Measurements from ENCODE around the gene STXBP3.
A peak's percentile ranks its signal among the peaks of the same experiment; 100 is the strongest.
"Not testable (repeated sequence)": the region's sequence is repeated elsewhere in the genome, so short reads cannot be mapped to it uniquely, and the experiment has no call there.

Gene STXBP3

DNA sequence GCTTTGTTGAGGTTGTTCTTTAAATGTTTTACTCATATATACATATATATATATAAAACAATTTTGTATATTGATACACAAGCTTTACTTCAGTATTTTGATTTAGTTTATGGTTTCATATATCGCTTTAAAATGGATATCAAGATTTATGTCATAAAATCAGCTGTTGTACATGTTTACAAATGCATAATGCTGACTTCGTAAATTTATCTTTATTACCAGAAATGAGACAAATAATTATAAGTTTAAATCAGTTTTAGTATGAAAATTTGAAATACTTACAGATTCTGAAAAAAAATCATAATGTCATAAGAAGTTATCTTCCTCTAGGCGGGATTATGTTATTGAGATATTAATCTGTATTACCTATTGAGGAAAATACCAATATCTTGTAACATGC is 6.9 kb downstream of the STXBP3 start:
- H3K9me3 Mint-ChIP-seq (ENCODE audit: low read depth): no peaks in the 10 kb centered on the region
- H3K36me3 Mint-ChIP-seq: peaks cover 4% of the 10 kb centered on the region
- no peak overlapping the region for H3K27ac Mint-ChIP-seq
- H3K27me3 Mint-ChIP-seq: no peaks in the 10 kb centered on the region
- peaks cover 32% of the 10 kb centered on the region for H3K4me1 Mint-ChIP-seq (ENCODE audit: low read depth)
- no peak overlapping the region for H3K4me3 Mint-ChIP-seq

DNA sequence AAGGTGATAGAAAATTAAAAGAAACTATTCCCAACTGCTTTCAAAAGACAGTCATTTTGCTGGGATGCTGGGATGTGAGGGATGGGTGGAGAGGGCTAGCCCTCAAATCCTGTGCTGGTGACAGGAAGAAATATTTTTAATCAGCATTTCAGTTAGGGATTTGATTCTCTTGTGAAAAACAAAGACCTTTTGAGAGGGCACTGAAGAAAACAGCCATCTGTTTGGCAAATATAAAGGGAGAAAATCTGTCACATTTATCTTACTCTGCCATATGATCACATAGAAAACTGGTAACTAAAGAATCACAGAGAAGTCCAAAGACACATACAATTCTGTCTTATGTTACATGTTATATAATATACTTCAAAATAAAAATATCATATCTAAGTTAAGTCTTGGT is 12.3 kb downstream of the STXBP3 start:
- Mint-ChIP-seq H3K4me1 (ENCODE audit: low read depth) (peaks cover 8% of the 10 kb centered on the region), H3K36me3 (peaks cover 12% of the 10 kb centered on the region), H3K27ac (no peak overlapping the region), H3K9me3 (ENCODE audit: low read depth) (no peaks in the 10 kb centered on the region), H3K4me3 (no peak overlapping the region), H3K27me3 (no peaks in the 10 kb centered on the region)

DNA sequence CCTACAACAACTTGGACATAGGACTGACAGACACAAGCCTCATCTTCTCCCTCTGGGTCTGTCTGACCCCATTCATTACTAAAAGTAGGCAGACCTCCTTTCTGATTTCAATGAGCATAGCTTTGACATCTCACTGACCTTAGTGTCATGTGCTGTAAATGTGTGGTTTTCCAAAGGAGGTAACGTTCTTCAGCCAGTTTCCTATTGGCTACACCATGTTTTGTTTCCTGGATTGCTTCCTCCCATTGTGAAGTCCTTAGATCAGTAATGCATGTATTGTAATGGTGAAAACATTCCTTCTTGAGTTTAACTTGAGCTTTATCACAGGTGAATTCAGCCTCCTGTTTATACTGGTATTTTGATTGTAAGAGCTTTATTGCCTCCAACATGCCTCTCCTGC is 20.6 kb downstream of the STXBP3 start:
- no peaks in the 10 kb centered on the region for H3K27me3 Mint-ChIP-seq
- peaks cover 3% of the 10 kb centered on the region for H3K4me1 Mint-ChIP-seq (ENCODE audit: low read depth)
- peak overlapping the region; percentile 22 for H3K27ac Mint-ChIP-seq
- no peaks in the 10 kb centered on the region for H3K9me3 Mint-ChIP-seq (ENCODE audit: low read depth)
- H3K4me3 Mint-ChIP-seq: no peak overlapping the region
- H3K36me3 Mint-ChIP-seq: peaks cover 12% of the 10 kb centered on the region

DNA sequence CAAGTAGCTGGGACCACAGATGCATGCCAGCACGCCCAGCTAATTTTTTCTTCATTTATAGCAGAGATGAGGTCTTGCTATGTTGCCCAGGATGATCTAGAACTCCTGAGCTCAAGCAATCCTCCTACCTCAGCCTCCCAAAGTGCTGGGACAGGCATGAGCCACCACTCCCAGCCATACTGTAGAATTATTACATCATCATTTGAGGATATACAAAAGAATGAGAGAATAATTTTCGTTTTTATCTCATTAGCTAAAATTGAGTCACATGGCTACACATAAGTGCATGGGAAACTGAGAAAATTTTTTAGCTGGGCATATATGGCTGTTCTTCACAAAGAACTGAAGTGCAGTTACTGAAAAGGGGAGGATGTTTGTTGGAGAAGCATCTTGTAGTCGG is 21.2 kb downstream of the STXBP3 start:
- Mint-ChIP-seq H3K9me3 (ENCODE audit: low read depth) (no peaks in the 10 kb centered on the region), H3K4me3 (no peak overlapping the region), H3K27ac (no peak overlapping the region), H3K4me1 (ENCODE audit: low read depth) (peaks cover 1% of the 10 kb centered on the region), H3K27me3 (no peaks in the 10 kb centered on the region), H3K36me3 (peaks cover 10% of the 10 kb centered on the region)

DNA sequence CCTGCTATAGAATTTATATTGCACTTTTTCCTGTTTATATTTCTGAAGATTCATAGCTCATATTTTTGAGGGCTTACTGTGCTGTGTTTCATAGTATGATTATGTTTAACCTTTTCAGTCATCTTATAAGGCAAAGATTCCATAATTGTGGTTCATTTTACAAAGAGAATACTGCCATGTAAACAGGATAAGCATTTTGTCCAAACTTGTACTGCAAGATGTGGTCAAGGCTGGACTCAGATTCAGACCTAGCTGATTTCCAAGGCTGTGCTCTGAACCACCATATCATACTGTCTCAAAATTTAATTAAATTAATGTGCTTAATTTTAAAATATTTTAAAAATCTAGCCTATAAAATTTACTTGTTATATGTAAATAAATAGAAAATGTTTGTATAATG is 31.4 kb downstream of the STXBP3 start:
- Mint-ChIP-seq H3K36me3 (peaks cover 16% of the 10 kb centered on the region), H3K27ac (no peak overlapping the region), H3K27me3 (no peaks in the 10 kb centered on the region), H3K4me1 (ENCODE audit: low read depth) (no peaks in the 10 kb centered on the region), H3K9me3 (ENCODE audit: low read depth) (no peaks in the 10 kb centered on the region), H3K4me3 (no peak overlapping the region)

DNA sequence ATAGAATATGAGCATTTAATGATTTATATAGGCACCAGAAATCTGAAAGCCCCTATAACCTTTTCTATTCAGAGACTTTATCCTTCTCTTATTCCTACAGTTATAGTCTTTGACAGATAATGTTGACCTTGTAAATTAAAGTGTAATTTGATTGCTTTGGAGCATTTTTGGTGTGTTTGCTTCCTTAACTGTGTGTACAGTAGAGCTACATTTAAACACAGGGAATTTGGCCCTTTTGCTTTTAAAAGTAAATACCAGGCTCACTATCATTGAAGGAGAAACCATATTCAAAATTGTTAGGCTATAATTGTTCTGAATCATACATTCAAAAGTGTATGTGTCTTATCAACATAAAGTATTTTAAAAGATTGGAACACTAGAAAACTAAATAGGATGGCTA is 33.0 kb downstream of the STXBP3 start:
- H3K9me3 Mint-ChIP-seq (ENCODE audit: low read depth): peaks cover 5% of the 10 kb centered on the region
- no peak overlapping the region for H3K4me3 Mint-ChIP-seq
- H3K4me1 Mint-ChIP-seq (ENCODE audit: low read depth): no peaks in the 10 kb centered on the region
- no peak overlapping the region for H3K27ac Mint-ChIP-seq
- H3K36me3 Mint-ChIP-seq: peaks cover 26% of the 10 kb centered on the region
- no peaks in the 10 kb centered on the region for H3K27me3 Mint-ChIP-seq

DNA sequence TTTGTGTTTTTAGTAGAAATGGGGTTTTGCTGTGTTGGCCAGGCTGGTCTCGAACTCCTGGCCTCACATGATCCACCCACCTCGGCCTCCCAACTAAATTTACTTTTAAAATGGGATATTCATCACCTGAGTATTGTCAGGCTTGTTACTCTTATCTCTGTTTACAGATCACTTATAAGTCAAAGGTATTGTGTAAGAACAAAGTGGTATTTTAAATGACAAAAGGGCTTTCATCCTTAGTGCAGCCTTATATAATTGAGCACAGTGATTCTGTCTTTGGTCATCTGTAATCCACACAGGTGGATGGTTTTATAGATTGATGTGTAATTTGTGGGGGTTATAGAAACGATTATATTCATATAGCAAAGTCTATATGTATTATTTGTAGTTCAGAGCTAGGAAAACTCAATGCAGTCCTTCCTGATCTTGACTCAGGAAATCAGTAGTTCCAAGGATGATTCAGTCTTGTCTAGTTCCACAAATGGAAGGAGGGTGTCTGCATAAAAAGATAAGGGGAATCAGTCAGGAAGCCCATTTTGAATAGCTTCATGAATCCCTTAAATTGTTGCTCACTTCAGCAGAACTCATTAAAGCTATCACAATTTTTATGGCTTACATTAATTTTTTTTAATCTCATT is 34.6 kb downstream of the STXBP3 start:
- H3K4me3 Mint-ChIP-seq: no peak overlapping the region
- peaks cover 10% of the 10 kb centered on the region for H3K9me3 Mint-ChIP-seq (ENCODE audit: low read depth)
- H3K27ac Mint-ChIP-seq: no peak overlapping the region
- peaks cover 36% of the 10 kb centered on the region for H3K36me3 Mint-ChIP-seq
- H3K27me3 Mint-ChIP-seq: no peaks in the 10 kb centered on the region
- H3K4me1 Mint-ChIP-seq (ENCODE audit: low read depth): no peaks in the 10 kb centered on the region

DNA sequence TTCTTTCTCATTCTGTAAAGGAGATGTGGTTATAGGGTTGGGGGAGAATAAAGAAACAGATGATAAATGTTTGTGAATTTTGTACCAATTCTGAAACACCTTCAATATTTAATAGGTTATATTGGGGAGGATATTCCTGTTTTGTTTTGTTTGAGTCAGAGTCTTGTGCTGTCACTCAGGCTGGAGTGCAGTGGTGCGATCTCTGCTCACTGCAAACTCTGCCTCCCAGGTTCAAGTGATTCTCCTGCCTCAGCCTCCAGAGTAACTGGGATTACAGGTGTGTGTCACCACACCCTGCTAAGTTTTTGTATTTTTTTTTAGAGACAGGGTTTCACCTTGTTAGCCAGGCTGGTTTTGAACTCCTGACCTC is 35.1 kb downstream of the STXBP3 start:
- not testable (repeated sequence) for H3K4me3 Mint-ChIP-seq; H3K27ac Mint-ChIP-seq; H3K27me3 Mint-ChIP-seq; H3K4me1 Mint-ChIP-seq (ENCODE audit: low read depth)
- Mint-ChIP-seq H3K9me3 (ENCODE audit: low read depth) (peaks cover 10% of the 10 kb centered on the region), H3K36me3 (peaks cover 39% of the 10 kb centered on the region)

DNA sequence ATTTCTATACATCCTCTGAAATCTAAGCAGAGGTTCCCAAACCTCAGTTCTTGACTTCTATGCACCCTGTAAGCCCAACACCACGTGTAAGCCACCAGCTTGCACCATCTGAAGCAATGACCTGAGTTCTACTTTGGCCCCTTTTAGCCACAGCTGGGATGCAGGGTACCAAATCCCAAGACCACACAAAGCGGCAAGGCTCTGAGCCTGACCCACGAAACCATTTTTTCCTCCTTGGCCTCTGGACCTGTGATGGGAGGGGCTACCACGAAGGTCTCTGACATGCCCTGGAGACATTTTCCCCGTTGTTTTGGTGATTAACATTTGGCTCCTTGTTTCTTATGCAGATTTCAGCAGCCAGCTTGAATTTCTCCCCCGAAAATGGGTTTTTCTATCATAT is 38.8 kb downstream of the STXBP3 start:
- Mint-ChIP-seq H3K27ac (no peak overlapping the region), H3K4me1 (ENCODE audit: low read depth) (peaks cover 2% of the 10 kb centered on the region), H3K36me3 (peaks cover 53% of the 10 kb centered on the region)

DNA sequence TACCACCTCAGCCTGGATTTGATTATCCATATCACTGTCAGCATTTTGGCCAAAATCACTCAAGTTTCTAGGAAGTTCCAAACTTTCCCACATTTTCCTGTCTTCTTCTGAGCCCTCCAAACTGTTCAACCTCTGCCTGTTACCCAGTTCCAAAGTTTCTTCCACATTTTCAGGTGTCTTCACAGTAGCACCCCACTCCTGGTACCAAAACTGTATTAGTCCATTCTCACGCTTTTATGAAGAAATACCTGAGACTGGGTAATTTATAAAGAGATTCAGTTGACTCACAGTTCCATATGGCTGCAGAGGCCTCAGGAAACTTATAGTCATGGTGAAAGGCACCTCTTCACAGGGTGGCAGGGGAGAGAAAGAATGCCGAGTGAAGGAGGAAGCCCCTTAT is 39.4 kb downstream of the STXBP3 start:
- H3K36me3 Mint-ChIP-seq: peaks cover 57% of the 10 kb centered on the region
- H3K4me1 Mint-ChIP-seq (ENCODE audit: low read depth): peaks cover 2% of the 10 kb centered on the region
- H3K4me3 Mint-ChIP-seq: no peak overlapping the region
- no peaks in the 10 kb centered on the region for H3K27me3 Mint-ChIP-seq
- H3K27ac Mint-ChIP-seq: no peak overlapping the region
- H3K9me3 Mint-ChIP-seq (ENCODE audit: low read depth): peaks cover 10% of the 10 kb centered on the region

More for the DNA sequence above, 38.8 kb downstream of the STXBP3 start:
- H3K4me3 Mint-ChIP-seq: no peak overlapping the region
- peaks cover 10% of the 10 kb centered on the region for H3K9me3 Mint-ChIP-seq (ENCODE audit: low read depth)
- H3K27me3 Mint-ChIP-seq: no peaks in the 10 kb centered on the region

DNA sequence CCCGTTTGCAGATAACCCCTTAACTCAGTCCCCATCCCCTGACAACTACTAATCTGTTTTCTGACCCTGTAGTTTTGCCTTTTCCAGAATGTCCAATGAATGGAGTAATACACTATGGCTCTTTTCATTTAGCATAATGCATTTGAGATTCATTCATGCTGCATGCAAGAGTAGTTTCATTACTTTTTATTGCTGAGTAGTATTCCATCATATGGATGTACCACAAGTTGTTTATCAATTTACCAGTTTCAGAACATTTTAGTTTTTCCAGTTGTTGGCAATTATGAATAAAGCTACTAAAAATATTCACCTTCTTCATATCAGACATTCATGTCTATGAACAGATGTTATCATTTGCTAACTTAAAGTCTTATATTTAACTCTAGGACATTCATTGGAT is 45.3 kb downstream of the STXBP3 start:
- Mint-ChIP-seq H3K4me1 (ENCODE audit: low read depth) (peaks cover 2% of the 10 kb centered on the region), H3K36me3 (peaks cover 36% of the 10 kb centered on the region), H3K9me3 (ENCODE audit: low read depth) (peaks cover 13% of the 10 kb centered on the region), H3K4me3 (no peak overlapping the region), H3K27me3 (no peaks in the 10 kb centered on the region), H3K27ac (no peak overlapping the region)

DNA sequence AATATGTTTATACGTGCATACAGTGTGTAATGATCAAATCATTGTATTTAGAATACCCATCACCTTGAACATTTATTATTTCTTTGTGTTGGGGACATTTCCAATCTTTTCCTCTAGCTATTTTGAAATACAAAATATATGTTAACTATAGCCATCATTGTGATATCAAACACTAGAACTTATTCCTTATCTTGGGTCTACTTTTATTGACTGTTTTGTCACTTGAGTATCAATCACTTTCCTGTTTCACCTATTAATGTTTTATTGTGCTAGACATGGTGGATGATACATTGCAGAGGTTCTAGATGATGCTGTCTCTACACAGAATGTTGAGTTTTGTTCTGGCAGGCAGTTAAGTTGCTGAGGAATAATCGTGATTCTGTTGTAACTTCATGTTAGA is 45.9 kb downstream of the STXBP3 start:
- H3K27me3 Mint-ChIP-seq: no peaks in the 10 kb centered on the region
- H3K4me3 Mint-ChIP-seq: no peak overlapping the region
- peaks cover 2% of the 10 kb centered on the region for H3K4me1 Mint-ChIP-seq (ENCODE audit: low read depth)
- no peak overlapping the region for H3K27ac Mint-ChIP-seq
- H3K9me3 Mint-ChIP-seq (ENCODE audit: low read depth): peaks cover 13% of the 10 kb centered on the region
- peaks cover 33% of the 10 kb centered on the region for H3K36me3 Mint-ChIP-seq

DNA sequence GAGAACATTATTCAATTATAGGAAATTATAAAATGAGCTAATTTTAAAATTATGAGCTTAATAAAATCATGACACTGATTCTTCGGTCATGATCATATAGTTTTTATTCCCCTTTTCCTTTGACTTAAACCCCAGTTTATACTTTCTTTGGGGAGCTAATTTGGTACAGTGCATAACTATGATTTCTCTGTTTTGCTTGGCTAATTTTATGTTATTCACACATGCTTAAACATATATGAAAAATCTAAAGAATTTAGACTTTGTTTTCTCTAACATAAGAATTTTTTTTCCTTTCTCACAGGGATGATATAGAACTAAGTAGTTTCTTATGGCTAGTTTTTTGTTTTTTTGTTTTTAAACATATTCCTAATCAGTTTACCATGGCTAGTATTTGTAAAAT is 52.5 kb downstream of the STXBP3 start:
- H3K4me1 Mint-ChIP-seq (ENCODE audit: low read depth): no peaks in the 10 kb centered on the region
- no peak overlapping the region for H3K4me3 Mint-ChIP-seq
- H3K36me3 Mint-ChIP-seq: peaks cover 13% of the 10 kb centered on the region
- no peaks in the 10 kb centered on the region for H3K27me3 Mint-ChIP-seq
- H3K27ac Mint-ChIP-seq: no peak overlapping the region
- H3K9me3 Mint-ChIP-seq (ENCODE audit: low read depth): no peaks in the 10 kb centered on the region

DNA sequence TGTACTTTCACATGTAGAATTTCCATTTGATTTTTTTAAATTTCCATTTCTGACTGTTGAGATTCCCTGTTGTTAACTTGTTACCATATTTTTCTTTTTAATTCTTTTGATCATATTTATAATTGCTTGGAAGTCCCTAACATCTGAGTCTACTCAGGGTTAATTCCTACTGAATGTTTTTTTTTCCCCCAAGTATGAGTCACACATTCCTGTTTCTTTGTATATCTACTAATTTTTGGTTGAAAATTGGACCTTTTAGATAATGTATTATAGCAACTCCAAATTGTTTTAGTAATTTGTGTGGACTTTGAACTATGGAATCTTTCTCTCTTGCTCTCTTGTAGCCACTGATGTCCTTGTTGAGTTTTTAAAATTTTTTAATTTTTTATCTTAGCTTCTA is 54.6 kb downstream of the STXBP3 start:
- Mint-ChIP-seq H3K4me3 (no peak overlapping the region), H3K27ac (no peak overlapping the region), H3K9me3 (ENCODE audit: low read depth) (no peaks in the 10 kb centered on the region), H3K4me1 (ENCODE audit: low read depth) (no peaks in the 10 kb centered on the region), H3K36me3 (peaks cover 13% of the 10 kb centered on the region), H3K27me3 (no peaks in the 10 kb centered on the region)

DNA sequence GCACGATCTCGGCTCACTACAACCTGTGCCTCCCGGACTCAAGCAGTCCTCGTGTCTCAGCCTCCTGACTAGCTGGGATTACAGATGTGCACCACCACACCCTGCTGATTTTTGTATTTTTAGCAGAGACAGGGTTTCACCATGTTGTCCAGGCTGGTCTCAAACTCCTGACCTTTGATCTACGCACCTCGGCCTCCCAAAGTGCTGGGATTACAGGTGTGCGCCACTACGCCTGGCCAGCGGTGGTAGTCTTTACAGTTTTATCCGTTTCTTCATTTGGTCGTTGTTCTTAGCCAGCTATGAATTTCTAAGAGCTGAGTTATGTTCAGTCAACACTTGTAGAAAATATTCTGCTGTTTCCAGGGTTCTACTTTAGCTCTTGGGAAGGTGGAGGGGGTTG is 57.1 kb downstream of the STXBP3 start:
- Mint-ChIP-seq H3K4me3 (no peak overlapping the region), H3K27me3 (no peaks in the 10 kb centered on the region), H3K9me3 (ENCODE audit: low read depth) (no peaks in the 10 kb centered on the region), H3K4me1 (ENCODE audit: low read depth) (no peaks in the 10 kb centered on the region), H3K27ac (no peak overlapping the region), H3K36me3 (peaks cover 13% of the 10 kb centered on the region)

DNA sequence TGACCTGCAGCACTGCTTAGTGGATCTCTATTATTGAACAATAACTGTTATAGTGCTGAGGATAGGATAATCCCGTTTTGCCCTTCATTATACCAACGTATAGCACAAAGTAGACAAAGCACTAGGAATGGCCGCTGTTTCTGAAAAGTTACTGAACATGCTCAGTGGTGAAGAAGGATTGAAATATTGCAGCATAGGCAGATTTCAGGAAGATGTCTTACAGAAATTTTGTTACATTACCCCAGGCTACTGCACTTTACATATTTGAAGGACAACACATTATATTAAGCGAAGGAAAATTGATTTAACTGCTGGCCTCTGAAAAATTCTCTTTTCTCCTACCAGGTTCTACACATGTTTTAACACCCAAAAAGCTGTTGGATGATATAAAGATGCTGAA is 62.0 kb downstream of the STXBP3 start:
- peaks cover 2% of the 10 kb centered on the region for H3K36me3 Mint-ChIP-seq

More for the DNA sequence above, 62.0 kb downstream of the STXBP3 start:
- H3K27me3 Mint-ChIP-seq: no peaks in the 10 kb centered on the region
- H3K4me3 Mint-ChIP-seq: no peak overlapping the region
- H3K9me3 Mint-ChIP-seq (ENCODE audit: low read depth): no peaks in the 10 kb centered on the region
- H3K4me1 Mint-ChIP-seq (ENCODE audit: low read depth): no peaks in the 10 kb centered on the region
- H3K27ac Mint-ChIP-seq: no peak overlapping the region

Measured in activated naive CD8-positive, alpha-beta T cell (primary cell).